Mesothelial cell of epicardium (in vitro differentiated cells): ENCODE measurements around the gene GNGT2. TPM values are rescaled to one million over a fixed set of nuclear protein-coding genes. Genes with fewer than 3 reads are reported as not detected.

Experiments used
- DNase-seq, 2 experiments: peaks; one replicate each; pipeline ENCODE4 v3.0.0; 2021; ENCODE audit warnings: low spot score in 2 of 2; ENCODE audit not compliant: unreplicated experiment in 2 of 2
- H3K27ac Mint-ChIP-seq: 2 replicates; pipeline ENCODE4 v1.8.0; 2021; ENCODE audit warnings: mixed read lengths
- H3K27me3 Mint-ChIP-seq: 2 replicates; pipeline ENCODE4 v1.8.0; 2021; ENCODE audit warnings: low read depth, mixed read lengths
- H3K36me3 Mint-ChIP-seq: 2 replicates; pipeline ENCODE4 v1.8.0; 2021; ENCODE audit warnings: mixed read lengths
- H3K4me1 Mint-ChIP-seq: 2 replicates; pipeline ENCODE4 v1.8.0; 2021; ENCODE audit warnings: mixed read lengths
- H3K4me3 Mint-ChIP-seq: 2 replicates; pipeline ENCODE4 v1.8.0; 2021; ENCODE audit warnings: mild to moderate bottlenecking, moderate library complexity, mixed read lengths
- H3K9me3 Mint-ChIP-seq: 2 replicates; pipeline ENCODE4 v1.8.0; 2021; ENCODE audit warnings: mixed read lengths
- total RNA-seq: library from RNA; stranded (reverse); gene quantifications from 3 replicates; pipeline ENCODE4 v1.2.1, GENCODE V29; 2021
- TF ChIP-seq, protein P1 (sequence below): fragments of 200-600 bp; sonication (generic); IDR thresholded peaks from one replicate; pipeline ENCODE4 v1.5.0; 2021; ENCODE audit warnings: antibody characterized with exemption; ENCODE audit not compliant: unreplicated experiment

Gene GNGT2
- total RNA-seq, 1 donor from 2014 or later = not detected

DNA sequence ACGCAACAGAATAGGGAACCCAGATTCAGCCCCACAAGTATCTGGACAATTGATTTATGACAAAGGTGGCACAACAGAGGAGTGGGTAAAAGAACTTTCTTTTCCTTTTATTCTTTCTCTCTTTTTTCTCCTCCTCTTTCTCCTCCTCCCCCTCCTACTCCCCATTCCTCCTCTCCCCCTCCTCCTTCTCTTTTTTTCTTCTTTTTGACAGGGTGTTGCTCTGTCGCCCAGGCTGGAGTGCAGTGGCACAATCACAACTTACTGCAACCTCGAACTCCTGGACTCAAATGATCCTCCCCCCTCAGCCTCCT lies 16.1 kb downstream of the GNGT2 start:
- DNase-seq = no peak
- H3K9me3 Mint-ChIP-seq = no peaks in the 10 kb centered on the region
- H3K4me1 Mint-ChIP-seq = peaks cover 11% of the 10 kb centered on the region
- no peaks in the 10 kb centered on the region for H3K36me3 Mint-ChIP-seq
- peak overlapping the region; percentile 98 for H3K27ac Mint-ChIP-seq
- peaks cover 2% of the 10 kb centered on the region for H3K27me3 Mint-ChIP-seq
- H3K4me3 Mint-ChIP-seq = peak overlapping the region; percentile 44
- TF ChIP-seq, protein P1, sequence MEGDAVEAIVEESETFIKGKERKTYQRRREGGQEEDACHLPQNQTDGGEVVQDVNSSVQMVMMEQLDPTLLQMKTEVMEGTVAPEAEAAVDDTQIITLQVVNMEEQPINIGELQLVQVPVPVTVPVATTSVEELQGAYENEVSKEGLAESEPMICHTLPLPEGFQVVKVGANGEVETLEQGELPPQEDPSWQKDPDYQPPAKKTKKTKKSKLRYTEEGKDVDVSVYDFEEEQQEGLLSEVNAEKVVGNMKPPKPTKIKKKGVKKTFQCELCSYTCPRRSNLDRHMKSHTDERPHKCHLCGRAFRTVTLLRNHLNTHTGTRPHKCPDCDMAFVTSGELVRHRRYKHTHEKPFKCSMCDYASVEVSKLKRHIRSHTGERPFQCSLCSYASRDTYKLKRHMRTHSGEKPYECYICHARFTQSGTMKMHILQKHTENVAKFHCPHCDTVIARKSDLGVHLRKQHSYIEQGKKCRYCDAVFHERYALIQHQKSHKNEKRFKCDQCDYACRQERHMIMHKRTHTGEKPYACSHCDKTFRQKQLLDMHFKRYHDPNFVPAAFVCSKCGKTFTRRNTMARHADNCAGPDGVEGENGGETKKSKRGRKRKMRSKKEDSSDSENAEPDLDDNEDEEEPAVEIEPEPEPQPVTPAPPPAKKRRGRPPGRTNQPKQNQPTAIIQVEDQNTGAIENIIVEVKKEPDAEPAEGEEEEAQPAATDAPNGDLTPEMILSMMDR = no peak

GRCh38 chr17:49193513-49194296 lies 16.7 kb downstream of the GNGT2 start:
- no peaks in the 10 kb centered on the region for H3K36me3 Mint-ChIP-seq
- H3K27ac Mint-ChIP-seq = peak overlapping the region; percentile 98
- TF ChIP-seq, protein P1 = no peak
- H3K27me3 Mint-ChIP-seq = peaks cover 2% of the 10 kb centered on the region
- peak in 1 of 2 experiments; percentile 43 for DNase-seq
- H3K9me3 Mint-ChIP-seq = no peaks in the 10 kb centered on the region
- peaks cover 11% of the 10 kb centered on the region for H3K4me1 Mint-ChIP-seq
- H3K4me3 Mint-ChIP-seq = peak overlapping the region; percentile 93

DNA sequence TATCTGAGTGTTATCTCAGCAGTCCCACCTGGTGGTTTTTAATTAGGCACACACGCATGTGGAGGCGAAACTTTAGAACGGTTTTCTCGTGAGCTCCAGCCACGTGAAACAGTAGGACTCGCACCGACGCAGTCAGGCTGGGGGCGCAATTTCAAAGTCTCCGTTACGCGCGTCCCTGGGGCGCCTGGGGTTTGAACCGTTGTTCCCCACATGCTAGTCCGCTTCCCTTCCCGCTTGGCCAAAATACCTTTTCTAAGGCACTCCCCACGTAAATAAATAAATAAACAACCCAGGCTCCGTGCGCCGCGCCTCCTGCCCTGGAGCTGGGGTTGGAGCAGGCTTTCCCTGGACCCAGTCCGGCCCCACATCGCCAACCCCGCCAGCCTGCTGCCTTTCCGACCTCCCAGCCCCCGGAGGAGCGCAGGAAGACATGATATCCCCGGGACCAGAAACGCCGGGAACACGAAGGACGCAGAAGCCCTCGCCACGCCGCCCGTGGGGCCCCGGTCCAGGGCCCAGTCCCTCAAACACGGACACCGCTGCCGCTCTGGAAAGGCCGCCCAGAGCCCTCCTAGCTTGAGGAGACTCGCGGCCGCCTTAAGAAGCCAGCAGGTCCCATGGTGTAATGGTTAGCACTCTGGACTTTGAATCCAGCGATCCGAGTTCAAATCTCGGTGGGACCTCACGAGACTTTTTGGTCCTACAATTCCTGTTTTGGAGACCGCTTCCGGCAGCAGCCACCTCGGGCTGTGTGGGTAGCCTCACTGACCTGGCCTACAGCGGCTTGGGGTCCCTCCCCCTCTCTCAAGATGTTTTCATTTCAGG lies 18.2 kb downstream of the GNGT2 start:
- TF ChIP-seq, protein P1 = no peak
- Mint-ChIP-seq H3K27ac (peak overlapping the region; percentile 98), H3K9me3 (no peaks in the 10 kb centered on the region), H3K4me3 (peak overlapping the region; percentile 93), H3K36me3 (no peaks in the 10 kb centered on the region), H3K27me3 (peaks cover 2% of the 10 kb centered on the region), H3K4me1 (peaks cover 11% of the 10 kb centered on the region)
- peak; percentile 82 to 99 for DNase-seq

GRCh38 chr17:49191409-49191916 lies 18.9 kb downstream of the GNGT2 start:
- Mint-ChIP-seq H3K4me3 (peak overlapping the region; percentile 93), H3K9me3 (no peaks in the 10 kb centered on the region), H3K27ac (peak overlapping the region; percentile 98), H3K27me3 (peaks cover 2% of the 10 kb centered on the region), H3K4me1 (peaks cover 11% of the 10 kb centered on the region), H3K36me3 (no peaks in the 10 kb centered on the region)
- TF ChIP-seq, protein P1 = no peak
- no peak for DNase-seq

- H3K9me3 Mint-ChIP-seq = peaks cover 5% of the 10 kb centered on the region
- peaks cover 2% of the 10 kb centered on the region for H3K27me3 Mint-ChIP-seq
- DNase-seq = no peak
- H3K4me3 Mint-ChIP-seq = peak overlapping the region; percentile 39
- no peak overlapping the region for H3K27ac Mint-ChIP-seq
- peaks cover 1% of the 10 kb centered on the region for H3K36me3 Mint-ChIP-seq
- H3K4me1 Mint-ChIP-seq = peaks cover 11% of the 10 kb centered on the region
- TF ChIP-seq, protein P1 = no peak
Measured at GRCh38 chr17:49190932-49191331, 19.4 kb downstream of the GNGT2 start.
